Activated CD8-positive, alpha-beta T cell treated with anti-CD3 and anti-CD28 coated beads for 36 hours (primary cell): Measurements from ENCODE around the gene SMIM35. TPM values are rescaled to one million over a fixed set of nuclear protein-coding genes. Genes with fewer than 3 reads are reported as not detected.
A peak's percentile ranks its signal among the peaks of the same experiment; 100 is the strongest.
"Not testable (repeated sequence)": the region's sequence is repeated elsewhere in the genome, so short reads cannot be mapped to it uniquely, and the experiment has no call there.

Source experiments
- ATAC-seq: fragments of 200-7000 bp; cut with Tn5 transposase; one replicate; pipeline ENCODE4 v1.10.0; 2021; ENCODE audit warnings: mild to moderate bottlenecking, moderate library complexity
- CTCF ChIA-PET: fragments of 350-600 bp; sonication (Branson Sonifier 250); formaldehyde crosslinking; loops from one replicate; lab custom pipeline; 2021; ENCODE audit warnings: antibody characterized with exemption; lab: Charles Lee
- POLR2A ChIA-PET: fragments of 350-600 bp; sonication (Branson Sonifier 250); formaldehyde crosslinking; loops from one replicate; lab custom pipeline; 2021; ENCODE audit warnings: antibody characterized with exemption; lab: Charles Lee
- DNase-seq: peaks from one replicate; pipeline ENCODE4 v3.0.0-alpha.2; 2020
- H3K27ac Mint-ChIP-seq: one replicate; pipeline ENCODE4 v1.8.0; 2021; ENCODE audit warnings: mild to moderate bottlenecking, mixed read lengths
- H3K27me3 Mint-ChIP-seq: one replicate; pipeline ENCODE4 v1.8.0; 2021; ENCODE audit warnings: mixed read lengths
- H3K36me3 Mint-ChIP-seq: one replicate; pipeline ENCODE4 v1.8.0; 2021; ENCODE audit warnings: low read depth, mixed read lengths
- H3K4me1 Mint-ChIP-seq: one replicate; pipeline ENCODE4 v1.8.0; 2021; ENCODE audit warnings: low read depth, mixed read lengths
- H3K4me3 Mint-ChIP-seq: one replicate; pipeline ENCODE4 v1.8.0; 2021; ENCODE audit warnings: mild to moderate bottlenecking, moderate library complexity, mixed read lengths
- H3K9me3 Mint-ChIP-seq: one replicate; pipeline ENCODE4 v1.8.0; 2021; ENCODE audit warnings: mixed read lengths
- intact Hi-C: fragments of 100-400 bp; cut with micrococcal nuclease; formaldehyde crosslinking; loops from one replicate; pipeline ENCODE4 v1.10.0; 2022
- total RNA-seq, 2 experiments: library from RNA; stranded (reverse); gene quantifications; one replicate each; pipeline ENCODE4 v1.2.3, GENCODE V29; 2021
- TF ChIP-seq, protein P1 (sequence below): fragments of 200-600 bp; IDR thresholded peaks from one replicate; pipeline ENCODE4 v1.8.0; 2022; ENCODE audit warnings: antibody characterized with exemption, mild to moderate bottlenecking

The SMIM35 gene
- total RNA-seq, 2 experiments from 2014 or later = 0.27 to 0.32 TPM

DNA sequence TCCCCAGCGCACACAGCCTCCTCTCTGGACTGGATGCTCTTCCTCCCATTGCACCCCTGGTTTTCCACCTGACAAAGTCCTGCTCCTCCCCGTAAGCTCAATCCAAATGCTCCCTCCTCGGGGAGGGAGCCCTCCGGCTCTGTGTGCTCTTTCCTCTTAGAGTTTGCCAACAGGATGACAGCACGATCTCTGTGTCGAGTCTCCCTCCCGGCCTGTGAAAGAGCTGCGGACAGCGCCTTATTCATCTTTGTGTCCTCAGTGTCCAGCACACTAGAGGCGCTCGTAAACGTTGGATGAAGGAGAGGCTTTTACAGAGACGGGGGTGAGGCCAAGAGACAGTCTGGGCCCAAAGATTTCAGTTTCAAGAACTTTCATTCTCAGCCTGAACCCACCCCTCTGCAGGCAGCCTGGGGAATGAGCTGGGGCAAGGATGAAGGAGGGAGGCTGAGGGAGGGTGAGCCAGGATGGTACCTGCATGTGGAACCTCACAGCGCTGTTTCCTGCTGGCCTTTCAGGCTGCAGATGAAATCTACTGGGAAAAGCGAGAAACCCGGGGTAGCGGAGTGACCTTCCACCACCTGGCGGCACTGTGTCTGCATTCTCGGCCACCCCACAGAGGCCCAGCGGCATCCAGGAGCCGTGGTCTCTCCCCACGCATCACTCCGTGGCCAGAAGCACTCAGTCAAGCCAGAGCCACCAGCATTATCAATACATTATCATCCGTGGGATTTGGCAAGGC is 18.4 kb downstream of the SMIM35 start:
- CTCF ChIA-PET = interaction anchor here (0.6 to 1.0 kb wide), 2 partner anchors 15 to 265 kb away, joined by 3 read pairs; no protein-coding TSS in a partner anchor
- intact Hi-C loops = no loop called here
- Mint-ChIP-seq H3K36me3 (no peaks in the 10 kb centered on the region), H3K27me3 (no peaks in the 10 kb centered on the region), H3K27ac (no peak overlapping the region), H3K4me1 (peaks cover 1% of the 10 kb centered on the region), H3K4me3 (no peak overlapping the region), H3K9me3 (no peaks in the 10 kb centered on the region)
- TF ChIP-seq, protein P1, sequence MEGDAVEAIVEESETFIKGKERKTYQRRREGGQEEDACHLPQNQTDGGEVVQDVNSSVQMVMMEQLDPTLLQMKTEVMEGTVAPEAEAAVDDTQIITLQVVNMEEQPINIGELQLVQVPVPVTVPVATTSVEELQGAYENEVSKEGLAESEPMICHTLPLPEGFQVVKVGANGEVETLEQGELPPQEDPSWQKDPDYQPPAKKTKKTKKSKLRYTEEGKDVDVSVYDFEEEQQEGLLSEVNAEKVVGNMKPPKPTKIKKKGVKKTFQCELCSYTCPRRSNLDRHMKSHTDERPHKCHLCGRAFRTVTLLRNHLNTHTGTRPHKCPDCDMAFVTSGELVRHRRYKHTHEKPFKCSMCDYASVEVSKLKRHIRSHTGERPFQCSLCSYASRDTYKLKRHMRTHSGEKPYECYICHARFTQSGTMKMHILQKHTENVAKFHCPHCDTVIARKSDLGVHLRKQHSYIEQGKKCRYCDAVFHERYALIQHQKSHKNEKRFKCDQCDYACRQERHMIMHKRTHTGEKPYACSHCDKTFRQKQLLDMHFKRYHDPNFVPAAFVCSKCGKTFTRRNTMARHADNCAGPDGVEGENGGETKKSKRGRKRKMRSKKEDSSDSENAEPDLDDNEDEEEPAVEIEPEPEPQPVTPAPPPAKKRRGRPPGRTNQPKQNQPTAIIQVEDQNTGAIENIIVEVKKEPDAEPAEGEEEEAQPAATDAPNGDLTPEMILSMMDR = no peak
- POLR2A ChIA-PET = interaction anchor here (0.6 kb wide), 1 partner anchor 104 kb away, joined by 3 read pairs; no protein-coding TSS in a partner anchor
- ATAC-seq (no peak), DNase-seq (no peak)

DNA sequence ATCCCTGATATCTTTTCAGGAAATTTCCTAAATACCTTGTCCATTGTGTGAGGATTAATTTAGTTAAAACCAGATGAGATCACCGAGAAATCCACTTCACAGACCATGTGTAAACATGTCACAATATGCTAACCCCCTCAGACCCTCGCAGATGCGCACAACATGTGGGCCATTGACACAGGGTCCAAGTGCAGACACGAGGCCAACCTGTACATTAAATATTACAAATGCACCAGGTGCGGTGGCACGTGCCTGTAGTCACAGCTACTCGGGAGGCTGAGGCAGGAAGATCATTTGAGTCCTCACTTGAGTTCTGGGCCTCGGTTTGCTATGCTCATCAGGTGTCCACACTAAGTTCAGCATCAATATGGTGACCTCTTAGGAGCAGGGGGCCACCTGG is 19.8 kb downstream of the SMIM35 start:
- intact Hi-C loops = no loop called here
- ChIA-PET CTCF (interaction anchor here (1.6 kb wide), 1 partner anchor 13 kb away, joined by 6 read pairs; no protein-coding TSS in a partner anchor), POLR2A (no interaction called here)

DNA sequence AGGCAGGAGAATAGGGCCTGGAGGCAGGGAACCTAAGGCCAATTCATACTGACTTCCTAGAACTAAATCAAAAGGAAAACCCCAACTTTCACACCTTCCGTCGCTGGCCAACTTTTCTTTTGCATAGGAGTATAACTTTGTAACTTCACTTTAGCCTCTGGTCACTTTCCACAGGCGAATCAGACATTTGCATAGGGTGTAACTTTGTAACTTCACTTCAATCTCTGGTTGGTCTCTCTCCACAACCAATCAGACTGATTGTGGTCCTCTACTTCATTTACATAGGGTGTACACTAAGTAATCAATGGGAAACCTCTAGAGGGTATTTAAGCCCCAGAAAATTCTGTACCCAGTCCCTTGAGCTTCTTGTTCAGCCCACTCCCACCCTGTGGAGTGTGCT is 21.4 kb downstream of the SMIM35 start:
- Mint-ChIP-seq H3K4me3 (no peak overlapping the region), H3K4me1 (peaks cover 1% of the 10 kb centered on the region), H3K27me3 (no peaks in the 10 kb centered on the region), H3K27ac (no peak overlapping the region), H3K9me3 (no peaks in the 10 kb centered on the region), H3K36me3 (no peaks in the 10 kb centered on the region)
- TF ChIP-seq, protein P1 = no peak
- ATAC-seq (peak; percentile 37), DNase-seq (no peak)
- ChIA-PET POLR2A (interaction anchor here (0.9 kb wide), 1 partner anchor 14 kb away, joined by 4 read pairs; no protein-coding TSS in a partner anchor), CTCF (interaction anchor here (1.6 to 1.7 kb wide), 2 partner anchors 12 to 119 kb away, joined by 4 to 6 read pairs; no protein-coding TSS in a partner anchor)
- intact Hi-C loops = no loop called here

More for the DNA sequence above, 19.8 kb downstream of the SMIM35 start:
- DNase-seq (no peak), ATAC-seq (no peak)
- H3K9me3 Mint-ChIP-seq = no peaks in the 10 kb centered on the region
- H3K27me3 Mint-ChIP-seq = no peaks in the 10 kb centered on the region
- H3K4me1 Mint-ChIP-seq = peaks cover 1% of the 10 kb centered on the region
- TF ChIP-seq, protein P1 = no peak
- no peak overlapping the region for H3K4me3 Mint-ChIP-seq
- H3K36me3 Mint-ChIP-seq = no peaks in the 10 kb centered on the region
- no peak overlapping the region for H3K27ac Mint-ChIP-seq

DNA sequence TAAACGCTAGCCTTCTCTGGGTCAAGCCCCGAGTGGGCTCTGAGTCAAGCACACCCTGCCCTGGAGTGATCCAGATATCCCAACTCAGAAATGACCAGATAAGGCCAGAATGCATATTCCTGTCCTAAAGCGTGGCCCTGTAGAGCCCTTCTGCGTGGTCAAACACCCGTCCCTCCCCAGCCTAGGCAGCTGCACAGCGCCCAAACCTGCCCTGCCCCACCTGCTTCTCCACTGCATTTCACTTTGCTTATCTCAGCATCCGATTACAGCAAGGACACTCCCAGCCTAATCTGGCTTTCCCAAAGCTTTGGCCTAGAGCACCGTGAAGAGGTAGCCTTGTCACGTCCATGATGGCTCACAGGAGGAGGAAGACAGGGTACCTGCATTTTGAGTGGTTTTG is 21.8 kb downstream of the SMIM35 start:
- Mint-ChIP-seq H3K9me3 (no peaks in the 10 kb centered on the region), H3K36me3 (no peaks in the 10 kb centered on the region), H3K27me3 (no peaks in the 10 kb centered on the region), H3K27ac (no peak overlapping the region), H3K4me3 (no peak overlapping the region), H3K4me1 (peaks cover 1% of the 10 kb centered on the region)
- no peak for ATAC-seq
- intact Hi-C loops = no loop called here
- ChIA-PET CTCF (interaction anchor here (1.7 kb wide), 1 partner anchor 118 kb away, joined by 4 read pairs; no protein-coding TSS in a partner anchor), POLR2A (no interaction called here)
- TF ChIP-seq, protein P1 = no peak
- DNase-seq = no peak

DNA sequence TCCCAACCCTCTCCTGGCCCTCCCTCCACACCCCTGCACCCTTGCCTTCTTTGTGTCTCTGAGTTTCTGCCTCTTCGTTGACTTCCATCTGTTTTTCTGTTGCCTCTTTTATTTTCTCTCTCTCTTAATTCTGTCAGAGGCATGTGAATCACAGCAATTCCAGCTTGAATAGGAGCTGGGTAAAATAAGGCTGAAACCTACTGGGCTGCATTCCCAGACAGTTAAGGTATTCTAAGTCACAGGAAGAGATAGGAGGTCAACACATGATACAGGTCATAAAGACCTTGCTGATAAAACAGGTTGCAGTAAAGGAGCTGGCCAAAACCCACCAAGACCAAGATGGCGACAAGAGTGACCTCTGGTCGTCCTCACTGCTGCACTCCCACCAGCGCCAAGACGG is 24.1 kb downstream of the SMIM35 start:
- H3K36me3 Mint-ChIP-seq, H3K4me3 Mint-ChIP-seq, H3K4me1 Mint-ChIP-seq, H3K27me3 Mint-ChIP-seq, intact Hi-C loops, H3K9me3 Mint-ChIP-seq, POLR2A ChIA-PET, H3K27ac Mint-ChIP-seq, ATAC-seq, DNase-seq: not testable (repeated sequence)
- CTCF ChIA-PET = interaction anchor here (1.7 to 3.1 kb wide), 2 partner anchors 9 to 116 kb away, joined by 5 to 22 read pairs; no protein-coding TSS in a partner anchor

DNA sequence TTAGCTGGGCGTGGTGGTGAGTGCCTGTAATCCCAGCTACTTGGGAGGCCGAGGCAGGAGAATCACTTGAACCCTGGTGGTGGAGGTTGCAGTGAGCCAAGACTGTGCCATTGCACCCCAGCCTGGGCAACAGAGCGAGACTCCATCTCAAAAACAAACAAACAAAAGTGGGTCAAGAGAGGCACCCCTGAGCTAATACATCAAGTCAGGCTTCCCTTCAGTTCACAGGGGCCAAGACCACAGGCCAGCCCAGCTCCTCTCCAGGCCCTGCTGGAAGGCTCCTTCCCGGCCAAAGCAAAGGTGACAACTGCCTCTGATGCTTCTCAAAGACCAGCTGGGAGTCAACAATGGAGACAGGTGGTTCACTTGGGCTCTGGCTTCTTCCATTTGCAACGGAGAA is 24.6 kb downstream of the SMIM35 start:
- DNase-seq, H3K4me3 Mint-ChIP-seq, H3K4me1 Mint-ChIP-seq, H3K27me3 Mint-ChIP-seq, H3K9me3 Mint-ChIP-seq, ATAC-seq, H3K36me3 Mint-ChIP-seq, H3K27ac Mint-ChIP-seq, intact Hi-C loops: not testable (repeated sequence)
- POLR2A ChIA-PET = interaction anchor here (1.0 kb wide), 1 partner anchor 108 kb away, joined by 3 read pairs; no protein-coding TSS in a partner anchor
- CTCF ChIA-PET = interaction anchor here (1.2 to 3.1 kb wide), 5 partner anchors 9 to 255 kb away, joined by 3 to 22 read pairs (median 5); no protein-coding TSS in a partner anchor
